GM23248 (cell line): ENCODE results near the gene OLFM3. TPM values are rescaled to one million over a fixed set of nuclear protein-coding genes. Genes with fewer than 3 reads are reported as not detected.

ENCODE experiments used
- DNase-seq: peaks from one replicate; pipeline ENCODE4 v3.0.0-alpha.2; 2015
- H2AFZ ChIP-seq: fragments of 200-600 bp; sonication (generic); 2 replicates; pipeline ENCODE4 v1.6.1; 2016; ENCODE audit warnings: antibody characterized with exemption
- H3F3A ChIP-seq: fragments of 200-600 bp; sonication (generic); 2 replicates; pipeline ENCODE4 v1.6.1; 2016; ENCODE audit warnings: mild to moderate bottlenecking, antibody characterized with exemption, mixed run types; ENCODE audit not compliant: insufficient read depth
- H3K27ac ChIP-seq: fragments of 200-600 bp; sonication (generic); 2 replicates; pipeline ENCODE4 v1.5.1; 2016; ENCODE audit warnings: mild to moderate bottlenecking
- H3K27me3 ChIP-seq: fragments of 200-600 bp; sonication (generic); replicated peaks from 2 replicates; pipeline ENCODE4 v1.6.1; 2016; ENCODE audit warnings: mild to moderate bottlenecking; ENCODE audit not compliant: insufficient read depth
- H3K36me3 ChIP-seq: fragments of 200-600 bp; sonication (generic); 2 replicates; pipeline ENCODE4 v1.6.1; 2016; ENCODE audit warnings: low read depth, mild to moderate bottlenecking
- H3K4me1 ChIP-seq: fragments of 200-600 bp; sonication (generic); 2 replicates; pipeline ENCODE4 v1.6.1; 2016; ENCODE audit warnings: mild to moderate bottlenecking; ENCODE audit not compliant: insufficient read depth
- H3K4me2 ChIP-seq: fragments of 200-600 bp; sonication (generic); one replicate; pipeline ENCODE4 v1.6.1; 2016; ENCODE audit warnings: mild to moderate bottlenecking; ENCODE audit not compliant: unreplicated experiment
- H3K4me3 ChIP-seq: fragments of 200-600 bp; sonication (generic); 2 replicates; pipeline ENCODE4 v1.5.1; 2016; ENCODE audit warnings: mild to moderate bottlenecking
- H3K79me2 ChIP-seq: fragments of 200-600 bp; sonication (generic); 2 replicates; pipeline ENCODE4 v1.6.1; 2016; ENCODE audit warnings: mild to moderate bottlenecking; ENCODE audit not compliant: insufficient read depth
- H3K9ac ChIP-seq: fragments of 200-600 bp; sonication (generic); 2 replicates; pipeline ENCODE4 v1.6.1; 2016; ENCODE audit warnings: mild to moderate bottlenecking
- H3K9me2 ChIP-seq: fragments of 200-600 bp; sonication (generic); 2 replicates; pipeline ENCODE4 v1.6.1; 2016; ENCODE audit warnings: mixed run types, mild to moderate bottlenecking, moderate library complexity; ENCODE audit not compliant: insufficient read depth
- H3K9me3 ChIP-seq: fragments of 200-600 bp; sonication (generic); one replicate; pipeline ENCODE4 v1.6.1; 2017; ENCODE audit warnings: low read depth
- H4K20me1 ChIP-seq: fragments of 200-600 bp; sonication (generic); 2 replicates; pipeline ENCODE4 v1.6.0; 2016; ENCODE audit not compliant: insufficient read depth
- EZH2 ChIP-seq: fragments of 200-600 bp; sonication (generic); IDR thresholded peaks from 2 replicates; pipeline ENCODE4 v1.6.1; 2018; ENCODE audit warnings: antibody characterized with exemption, mild to moderate bottlenecking; ENCODE audit not compliant: insufficient read depth, poor library complexity, severe bottlenecking
- EZH2phosphoT487 ChIP-seq: fragments of 200-600 bp; sonication (generic); IDR thresholded peaks from 2 replicates; pipeline ENCODE4 v1.6.1; 2018; ENCODE audit warnings: antibody characterized with exemption, moderate library complexity, mild to moderate bottlenecking, low read depth; ENCODE audit not compliant: insufficient read depth
- WGBS, 2 experiments: methylation state at CpG; one replicate each; pipeline ENCODE4 v1.1.6; 2015 to 2017; ENCODE audit warnings: low lambda C conversion rate in 2 of 2, low coverage in 1 of 2; ENCODE audit errors: missing lambda C conversion rate in 2 of 2; 5-methylcytosine and 5-hydroxymethylcytosine counted together
- in situ Hi-C: fragments of 300-500 bp; cut with MboI; formaldehyde crosslinking; loops from 2 replicates; pipeline ENCODE4 v1.15.0; 2020
- polyA plus RNA-seq: library from polyadenylated mRNA; unstranded; fragments of >200 nt; fragmentation: Nextera tagmentation; extraction: Ambion mirVana; gene quantifications from 2 replicates; pipeline ENCODE4 v1.2.1, GENCODE V29; 2016
- total RNA-seq: library from RNA; depleted of rRNA; stranded (reverse); fragments of >200 nt; shearing (Covaris generic); gene quantifications from 2 replicates; pipeline ENCODE4 v1.2.3, GENCODE V29; 2014

OLFM3 gene
- total and polyA plus RNA-seq, 2 experiments from 2014 or later: not detected

- no peaks in the 10 kb centered on the region for H4K20me1 ChIP-seq
- no peaks in the 10 kb centered on the region for H3K27me3 ChIP-seq
- no peak overlapping the region for H2AFZ ChIP-seq
- in situ Hi-C loops: no loop called here
- 0% methylated on average over 1 of the region's 1 CpG for WGBS, 2 experiments
- H3K4me1 ChIP-seq: no peaks in the 10 kb centered on the region
- no peak overlapping the region for H3K27ac ChIP-seq
- H3K4me2 ChIP-seq: no peak overlapping the region
- no peaks in the 10 kb centered on the region for H3K79me2 ChIP-seq
- no peak overlapping the region for H3K4me3 ChIP-seq
- H3K9me3 ChIP-seq: no peaks in the 10 kb centered on the region
- H3K9me2 ChIP-seq: no peaks in the 10 kb centered on the region
- H3F3A ChIP-seq: no peaks in the 10 kb centered on the region
- no peak for TF ChIP-seq EZH2phosphoT487
- no peak for TF ChIP-seq EZH2
- no peak for DNase-seq
- H3K9ac ChIP-seq: no peak overlapping the region
- no peaks in the 10 kb centered on the region for H3K36me3 ChIP-seq
Measured at GRCh38 chr1:101964708-101965107, 32.0 kb downstream of the OLFM3 start.

GRCh38 chr1:101960142-101960541 is 36.6 kb downstream of the OLFM3 start:
- Histone ChIP-seq H3K4me3 (no peak overlapping the region), H2AFZ (no peak overlapping the region), H3K27ac (no peak overlapping the region), H4K20me1 (no peaks in the 10 kb centered on the region), H3K27me3 (no peaks in the 10 kb centered on the region), H3K4me1 (no peaks in the 10 kb centered on the region), H3K9me3 (no peaks in the 10 kb centered on the region), H3K36me3 (no peaks in the 10 kb centered on the region), H3K79me2 (no peaks in the 10 kb centered on the region), H3K9ac (no peak overlapping the region), H3K4me2 (no peak overlapping the region), H3K9me2 (no peaks in the 10 kb centered on the region), H3F3A (no peaks in the 10 kb centered on the region)
- 19 to 28% methylated on average over 2 of the region's 2 CpGs for WGBS, 2 experiments
- no peak for DNase-seq
- in situ Hi-C loops: no loop called here
- TF ChIP-seq EZH2phosphoT487: no peak
- no peak for TF ChIP-seq EZH2

GRCh38 chr1:101959456-101959855 is 37.3 kb downstream of the OLFM3 start:
- in situ Hi-C loops: no loop called here

GRCh38 chr1:101957771-101958170 is 39.0 kb downstream of the OLFM3 start:
- Histone ChIP-seq H4K20me1 (no peaks in the 10 kb centered on the region), H3K9me3 (no peaks in the 10 kb centered on the region), H2AFZ (no peak overlapping the region), H3K27ac (no peak overlapping the region), H3K4me2 (no peak overlapping the region), H3K9me2 (no peaks in the 10 kb centered on the region), H3K4me1 (no peaks in the 10 kb centered on the region), H3K9ac (no peak overlapping the region), H3K27me3 (no peaks in the 10 kb centered on the region), H3K4me3 (no peak overlapping the region), H3F3A (no peaks in the 10 kb centered on the region), H3K79me2 (no peaks in the 10 kb centered on the region), H3K36me3 (no peaks in the 10 kb centered on the region)
- no peak for TF ChIP-seq EZH2
- TF ChIP-seq EZH2phosphoT487: no peak
- no peak for DNase-seq
- in situ Hi-C loops: no loop called here

More at GRCh38 chr1:101959456-101959855, 37.3 kb downstream of the OLFM3 start:
- Histone ChIP-seq H3K9ac (no peak overlapping the region), H3K9me3 (no peaks in the 10 kb centered on the region), H3K4me2 (no peak overlapping the region), H3K79me2 (no peaks in the 10 kb centered on the region), H2AFZ (no peak overlapping the region), H3K27ac (no peak overlapping the region), H3K9me2 (no peaks in the 10 kb centered on the region), H3K27me3 (no peaks in the 10 kb centered on the region), H3F3A (no peaks in the 10 kb centered on the region), H3K36me3 (no peaks in the 10 kb centered on the region), H3K4me3 (no peak overlapping the region), H3K4me1 (no peaks in the 10 kb centered on the region), H4K20me1 (no peaks in the 10 kb centered on the region)
- no peak for TF ChIP-seq EZH2phosphoT487
- no peak for TF ChIP-seq EZH2
- WGBS, 2 experiments: 32 to 34% methylated on average over 3 of the region's 3 CpGs
- DNase-seq: no peak

GRCh38 chr1:101953623-101954022 is 43.1 kb downstream of the OLFM3 start:
- Histone ChIP-seq H3K36me3 (no peaks in the 10 kb centered on the region), H4K20me1 (no peaks in the 10 kb centered on the region), H3K9me3 (no peaks in the 10 kb centered on the region), H3K4me3 (no peak overlapping the region), H3F3A (no peaks in the 10 kb centered on the region), H2AFZ (no peak overlapping the region), H3K9ac (no peak overlapping the region), H3K27me3 (no peaks in the 10 kb centered on the region), H3K4me2 (no peak overlapping the region), H3K27ac (no peak overlapping the region), H3K9me2 (no peaks in the 10 kb centered on the region), H3K79me2 (no peaks in the 10 kb centered on the region), H3K4me1 (no peaks in the 10 kb centered on the region)
- in situ Hi-C loops: no loop called here
- WGBS, 2 experiments: 5 to 6% methylated on average over 1 of the region's 1 CpG
- TF ChIP-seq EZH2phosphoT487 (no peak), EZH2 (no peak)
- no peak for DNase-seq
